Fibroblast of lung (primary cell): ENCODE measurements around the gene TICRR. TPM values are rescaled to one million over a fixed set of nuclear protein-coding genes. Genes with fewer than 3 reads are reported as not detected.
"Not testable (repeated sequence)": the region's sequence is repeated elsewhere in the genome, so short reads cannot be mapped to it uniquely, and the experiment has no call there.

Experiments used
- DNase-seq, 2 donors: peaks; one replicate each; pipeline versions ENCODE4 v3.0.0 to v3.0.0-alpha.2; 2010; ENCODE audit warnings: low read depth in 2 of 2
- H2AFZ ChIP-seq: 2 replicates; pipeline ENCODE4 v1.5.1; 2012; ENCODE audit warnings: low read length, control low read depth, inconsistent platforms
- H3K27ac ChIP-seq: 2 replicates; pipeline ENCODE4 v1.5.1; 2011; ENCODE audit warnings: low read length, control low read depth; ENCODE audit not compliant: insufficient read depth
- H3K27me3 ChIP-seq: 2 replicates; pipeline ENCODE4 v1.5.1; 2011; ENCODE audit warnings: mild to moderate bottlenecking, low read length; ENCODE audit not compliant: control insufficient read depth, insufficient read depth
- H3K36me3 ChIP-seq: 2 replicates; pipeline ENCODE4 v1.5.1; 2011; ENCODE audit warnings: low read length; ENCODE audit not compliant: control insufficient read depth, insufficient read depth
- H3K4me1 ChIP-seq: 2 replicates; pipeline ENCODE4 v1.5.1; 2011; ENCODE audit warnings: low read length; ENCODE audit not compliant: control insufficient read depth, insufficient read depth; ENCODE audit errors: extremely low read depth
- H3K4me2 ChIP-seq: 2 replicates; pipeline ENCODE4 v1.5.1; 2011; ENCODE audit warnings: low read length, control low read depth; ENCODE audit not compliant: insufficient read depth; ENCODE audit errors: extremely low read depth
- H3K4me3 ChIP-seq, 4 experiments: fragments of 200-600 bp in 1 of 4; sonication (generic) in 1 of 4; replicated peaks in 1 of 4; 2 replicates each; pipeline ENCODE4 v1.5.1; 2011 to 2016; ENCODE audit warnings: low read length in 4 of 4, low read depth in 3 of 4, mild to moderate bottlenecking in 3 of 4, control low read depth in 2 of 4, inconsistent platforms in 1 of 4, mixed read lengths in 1 of 4; ENCODE audit not compliant: insufficient read depth in 1 of 4; ENCODE audit errors: control extremely low read depth in 1 of 4
- H3K79me2 ChIP-seq: 2 replicates; pipeline ENCODE4 v1.5.1; 2012; ENCODE audit warnings: mild to moderate bottlenecking, low read length, inconsistent platforms; ENCODE audit not compliant: control insufficient read depth, insufficient read depth
- H3K9ac ChIP-seq: 2 replicates; pipeline ENCODE4 v1.5.1; 2011; ENCODE audit warnings: mild to moderate bottlenecking, low read length, control low read depth; ENCODE audit not compliant: insufficient read depth
- H3K9me3 ChIP-seq: 2 replicates; pipeline ENCODE4 v1.5.1; 2012; ENCODE audit warnings: low read depth, low read length; ENCODE audit not compliant: control insufficient read depth, insufficient read depth
- H4K20me1 ChIP-seq: 2 replicates; pipeline ENCODE4 v1.5.1; 2011; ENCODE audit warnings: low read length; ENCODE audit not compliant: control insufficient read depth, insufficient read depth; ENCODE audit errors: extremely low read depth
- CTCF ChIP-seq, 2 donors: IDR thresholded peaks in 1 of 2; conservative IDR thresholded peaks in 1 of 2; 1 replicate in 1 of 2; 2 replicates in 1 of 2; pipeline ENCODE4 v1.5.1; 2011 to 2012; ENCODE audit warnings: low read length in 2 of 2, control low read depth in 1 of 2, inconsistent platforms in 1 of 2, low read depth in 1 of 2, mild to moderate bottlenecking in 1 of 2
- EZH2 ChIP-seq: IDR thresholded peaks from 2 replicates; pipeline ENCODE4 v1.5.1; 2012; ENCODE audit warnings: low read length, control low read depth, mild to moderate bottlenecking; ENCODE audit errors: missing control alignments
- polyA plus RNA-seq, 2 donors: library from polyadenylated mRNA; depleted of rRNA in 1 of 2; stranded (reverse) in 1 of 2; unstranded in 1 of 2; fragments of >200 nt; gene quantifications; 2 replicates each; pipeline ENCODE4 v1.2.1, GENCODE V29; 2011 to 2012; ENCODE audit warnings: missing spikeins in 1 of 2
- total RNA-seq: library from RNA; depleted of rRNA; stranded (reverse); fragments of >200 nt; gene quantifications from 2 replicates; pipeline ENCODE4 v1.2.1, GENCODE V29; 2014

The TICRR gene
- total and polyA plus RNA-seq, 2 donors (not counting 1 experiment from before 2014, with no cell fraction given), result 1.2 to 1.6 TPM

GRCh38 chr15:89578146-89578545, 2.9 kb downstream of the TICRR start:
- Histone ChIP-seq H3K9ac (no peak overlapping the region), H2AFZ (no peak overlapping the region), H3K4me1 (peaks cover 4% of the 10 kb centered on the region), H4K20me1 (no peaks in the 10 kb centered on the region), H3K36me3 (peaks cover 1% of the 10 kb centered on the region), H3K27ac (no peak overlapping the region), H3K4me2 (peak overlapping the region; percentile 85), H3K27me3 (no peaks in the 10 kb centered on the region), H3K4me3 (peak overlapping the region in 3 of 4 experiments; percentile 1 to 56 (median 18)), H3K79me2 (peaks cover 59% of the 10 kb centered on the region), H3K9me3 (no peaks in the 10 kb centered on the region)
- TF ChIP-seq CTCF (conservative IDR thresholded peaks at IDR 0.05 in 1 of 2, IDR thresholded peaks at IDR 0.05 in 1 of 2; ENCODE audit: low read depth in 1 of 2, low read length in 2 of 2) (no peak), EZH2 (no peak)
- no peak for DNase-seq

- H3K27ac ChIP-seq, H3K36me3 ChIP-seq, H3K4me2 ChIP-seq, H3K27me3 ChIP-seq, H3K9ac ChIP-seq, H2AFZ ChIP-seq, DNase-seq, H4K20me1 ChIP-seq, H3K4me3 ChIP-seq, H3K4me1 ChIP-seq, H3K9me3 ChIP-seq: not testable (repeated sequence)
- H3K79me2 ChIP-seq, result peaks cover 56% of the 10 kb centered on the region
Measured at GRCh38 chr15:89580747-89581146, 5.5 kb downstream of the TICRR start.

GRCh38 chr15:89586651-89587050, 11.4 kb downstream of the TICRR start:
- peaks cover 4% of the 10 kb centered on the region for H3K36me3 ChIP-seq
- no peaks in the 10 kb centered on the region for H3K9me3 ChIP-seq
- no peak overlapping the region for H3K27ac ChIP-seq
- no peaks in the 10 kb centered on the region for H4K20me1 ChIP-seq
- peaks cover 6% of the 10 kb centered on the region for H3K79me2 ChIP-seq
- no peak for TF ChIP-seq EZH2
- no peak for TF ChIP-seq CTCF (conservative IDR thresholded peaks at IDR 0.05 in 1 of 2, IDR thresholded peaks at IDR 0.05 in 1 of 2; ENCODE audit: low read depth in 1 of 2, low read length in 2 of 2)
- H3K4me1 ChIP-seq, result peaks cover 4% of the 10 kb centered on the region
- H3K4me3 ChIP-seq, result no peak overlapping the region
- no peak overlapping the region for H3K9ac ChIP-seq
- DNase-seq, result no peak
- H3K4me2 ChIP-seq, result no peak overlapping the region
- H2AFZ ChIP-seq, result peak overlapping the region; percentile 30
- no peaks in the 10 kb centered on the region for H3K27me3 ChIP-seq
